Retinal pigment epithelial cell (primary cell): ENCODE measurements around the gene MPI.
"Not testable (repeated sequence)": the region's sequence is repeated elsewhere in the genome, so short reads cannot be mapped to it uniquely, and the experiment has no call there.

Experiments used
- DNase-seq: peaks from one replicate; pipeline ENCODE4 v3.0.0-alpha.2; 2010; ENCODE audit warnings: low read depth
- H3K4me3 ChIP-seq: 2 replicates; pipeline ENCODE4 v1.5.1; 2011; ENCODE audit warnings: mild to moderate bottlenecking, low read length, control low read depth, moderate library complexity
- CTCF ChIP-seq: conservative IDR thresholded peaks from 2 replicates; pipeline ENCODE4 v1.5.1; 2011; ENCODE audit warnings: low read depth, low read length, control low read depth, inconsistent platforms

Gene MPI

DNA sequence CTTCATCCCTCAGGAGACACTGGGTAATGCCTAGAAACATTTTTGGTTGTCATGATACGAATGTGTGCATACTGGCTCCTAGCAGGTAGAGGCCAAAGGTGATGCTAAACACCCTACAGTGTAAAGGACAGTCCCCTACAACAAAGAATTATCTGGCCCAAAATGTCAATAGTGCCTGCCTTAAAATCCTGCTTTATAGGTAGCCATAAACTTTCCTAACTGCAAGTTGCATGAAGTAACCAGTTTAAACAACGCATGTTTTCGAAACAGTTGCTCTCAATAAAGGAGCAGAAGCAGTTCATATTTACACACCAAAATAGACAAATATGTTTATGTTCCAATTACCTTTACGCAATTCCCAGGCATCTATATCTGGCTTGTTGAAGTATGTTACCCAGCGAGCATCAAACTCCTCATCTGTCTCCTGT is 38.9 kb downstream of the MPI start:
- TF ChIP-seq CTCF = no peak
- no peak overlapping the region for H3K4me3 ChIP-seq
- DNase-seq = no peak

GRCh38 chr15:74933573-74933972 is 43.7 kb downstream of the MPI start:
- no peak for DNase-seq
- no peak overlapping the region for H3K4me3 ChIP-seq
- TF ChIP-seq CTCF = no peak

- not testable (repeated sequence) for DNase-seq, H3K4me3 ChIP-seq
- TF ChIP-seq CTCF = peak; percentile 17
Observed at GRCh38 chr15:74935193-74935592, 45.4 kb downstream of the MPI start.

GRCh38 chr15:74937272-74937589 is 47.4 kb downstream of the MPI start:
- TF ChIP-seq CTCF = no peak
- H3K4me3 ChIP-seq = peak overlapping the region; percentile 89
- no peak for DNase-seq

- peak within 1 kb of the TSS; percentile 89 for H3K4me3 ChIP-seq
- peak; percentile 91 for DNase-seq
- TF ChIP-seq CTCF = no peak
Observed at GRCh38 chr15:74937590-74938371, 47.9 kb downstream of the MPI start, which contains the start of gene COX5A. Gene COX5A (minus strand): TSS chr15:74938073. CDS start chr15:74938014, 59 bp downstream.

DNA sequence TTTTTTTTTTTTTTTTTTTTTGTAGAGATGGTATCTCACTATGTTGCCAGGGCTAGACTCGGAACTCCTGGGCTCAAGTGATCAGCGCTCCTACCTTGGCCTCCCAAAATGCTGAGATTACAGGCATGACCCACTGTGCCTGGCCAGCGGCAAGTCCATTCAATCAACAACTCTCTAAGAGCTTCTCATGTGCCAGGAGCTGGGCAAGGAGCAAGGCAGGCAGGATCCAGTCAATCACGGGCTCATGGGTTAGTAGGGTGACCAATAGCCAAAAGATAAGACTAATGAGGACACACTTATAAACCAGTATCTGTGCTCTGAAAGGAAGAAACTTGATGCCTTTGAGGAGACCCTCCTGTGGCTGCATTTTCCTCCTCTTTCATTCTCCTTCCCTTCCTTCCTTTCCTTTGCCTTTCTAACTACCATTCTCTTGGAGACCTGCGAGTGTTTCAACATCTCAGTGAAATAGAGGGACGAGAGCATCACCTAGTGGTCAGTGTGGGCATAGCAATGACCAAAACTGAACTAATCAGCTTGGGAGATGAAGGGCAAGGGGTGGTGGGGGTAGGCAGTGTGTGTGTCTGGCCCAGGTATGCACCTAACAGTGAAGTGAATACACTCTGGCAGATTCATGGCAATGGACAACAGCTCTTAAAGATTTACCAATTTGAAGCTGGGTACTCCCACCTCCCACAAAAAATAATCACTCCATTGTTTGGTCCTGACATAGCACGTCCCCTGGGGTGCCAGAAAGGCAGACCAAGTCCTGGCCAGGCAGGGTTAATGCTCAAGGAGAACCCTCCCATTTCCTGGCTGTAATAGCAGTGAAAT is 60.5 kb downstream of the MPI start:
- DNase-seq = no peak
- no peak overlapping the region for H3K4me3 ChIP-seq
- peak; percentile 100 for TF ChIP-seq CTCF

DNA sequence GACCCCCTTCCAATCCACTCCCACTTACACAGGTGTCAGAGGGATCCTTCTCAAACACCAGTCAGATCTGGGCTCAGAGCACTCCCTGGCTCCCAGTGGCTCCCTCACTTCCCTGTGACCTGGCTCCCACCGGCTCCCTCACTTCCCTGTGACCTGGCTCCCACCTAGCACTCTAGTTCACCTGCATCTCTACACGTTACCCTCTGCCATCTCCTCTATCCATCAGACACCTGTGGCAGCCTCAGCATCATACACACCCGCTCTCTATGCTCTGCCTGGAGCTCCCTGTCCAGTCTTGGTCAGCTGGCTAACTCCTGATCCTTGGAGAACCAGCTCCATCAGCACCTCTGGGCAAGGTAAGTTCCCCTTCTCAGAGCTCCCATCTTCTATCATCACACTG is 61.2 kb downstream of the MPI start:
- TF ChIP-seq CTCF = peak; percentile 1
- no peak for DNase-seq
- H3K4me3 ChIP-seq = no peak overlapping the region
